ENCODE data around the gene CGB7. TPM values are rescaled to one million over a fixed set of nuclear protein-coding genes. Genes with fewer than 3 reads are reported as not detected.
A peak's percentile ranks its signal among the peaks of the same experiment; 100 is the strongest.
"Not testable (repeated sequence)": the region's sequence is repeated elsewhere in the genome, so short reads cannot be mapped to it uniquely, and the experiment has no call there.

The CGB7 gene
- total RNA-seq, 5 donors from 2014 or later (not counting 1 experiment from before 2014, with no cell fraction given): not detected

DNA sequence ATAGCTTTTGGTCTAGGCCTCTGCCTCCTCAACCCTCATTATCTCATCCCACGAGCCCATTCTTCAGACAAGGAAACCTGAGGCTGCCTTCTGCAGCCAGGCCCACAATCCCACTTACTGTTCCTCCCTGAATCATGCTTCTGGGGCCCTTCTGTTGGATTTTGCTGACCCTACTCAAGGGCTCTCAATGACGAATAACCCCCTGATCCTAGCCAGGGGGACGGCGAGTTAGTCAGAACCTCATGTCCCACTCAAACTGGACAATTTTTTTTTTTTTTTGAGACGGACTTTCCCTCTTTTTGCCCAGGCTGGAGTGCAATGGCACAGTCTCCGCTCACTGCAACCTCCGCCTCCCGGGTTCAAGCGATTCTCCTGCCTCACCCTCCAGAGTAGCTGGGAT is 35.4 kb downstream of the CGB7 start:
- no peaks in the 10 kb centered on the region for H3K9me3 Mint-ChIP-seq
- ChIA-PET CTCF (no interaction called here), POLR2A (interaction anchor here in 1 of 2 donors (0.6 kb wide), 1 partner anchor 467 kb away, joined by 3 read pairs; no protein-coding TSS in a partner anchor)
- no peaks in the 10 kb centered on the region for H3K36me3 ChIP-seq (ENCODE audit: control insufficient read depth in 2 of 2, extremely low read depth in 1 of 2, insufficient read depth in 1 of 2, low read length in 1 of 2)
- peaks cover 0 to 15% of the 10 kb centered on the region in 2 experiments for H3K27me3 ChIP-seq (replicated peaks in 1 of 2; ENCODE audit: control insufficient read depth in 2 of 2, extremely low read depth in 1 of 2, insufficient read depth in 2 of 2, low read length in 1 of 2)
- H3K4me1 Mint-ChIP-seq: peaks cover 19 to 32% (median 25%) of the 10 kb centered on the region in 3 donors
- H3K9me3 ChIP-seq: no peaks in the 10 kb centered on the region
- H3K4me3 Mint-ChIP-seq: no peak overlapping the region
- no peak overlapping the region for H3K4me3 ChIP-seq (ENCODE audit: control insufficient read depth in 1 of 2, extremely low read depth in 1 of 2, low read length in 1 of 2)
- ATAC-seq (replicated peaks in 1 of 4): no peak
- WGBS (ENCODE audit: insufficient coverage): 82% methylated on average over 5 of the region's 9 CpGs
- no peak for DNase-seq
- peaks cover 0 to 8% of the 10 kb centered on the region in 2 donors for H3K27me3 Mint-ChIP-seq
- no peak overlapping the region for H3K27ac ChIP-seq (ENCODE audit: low read length)
- peaks cover 7 to 31% of the 10 kb centered on the region in 2 experiments for H3K4me1 ChIP-seq (ENCODE audit: control insufficient read depth in 1 of 2, extremely low read depth in 1 of 2, insufficient read depth in 2 of 2, low read length in 2 of 2)
- no peaks in the 10 kb centered on the region for H3K36me3 Mint-ChIP-seq
- H3K27ac Mint-ChIP-seq: no peak overlapping the region

DNA sequence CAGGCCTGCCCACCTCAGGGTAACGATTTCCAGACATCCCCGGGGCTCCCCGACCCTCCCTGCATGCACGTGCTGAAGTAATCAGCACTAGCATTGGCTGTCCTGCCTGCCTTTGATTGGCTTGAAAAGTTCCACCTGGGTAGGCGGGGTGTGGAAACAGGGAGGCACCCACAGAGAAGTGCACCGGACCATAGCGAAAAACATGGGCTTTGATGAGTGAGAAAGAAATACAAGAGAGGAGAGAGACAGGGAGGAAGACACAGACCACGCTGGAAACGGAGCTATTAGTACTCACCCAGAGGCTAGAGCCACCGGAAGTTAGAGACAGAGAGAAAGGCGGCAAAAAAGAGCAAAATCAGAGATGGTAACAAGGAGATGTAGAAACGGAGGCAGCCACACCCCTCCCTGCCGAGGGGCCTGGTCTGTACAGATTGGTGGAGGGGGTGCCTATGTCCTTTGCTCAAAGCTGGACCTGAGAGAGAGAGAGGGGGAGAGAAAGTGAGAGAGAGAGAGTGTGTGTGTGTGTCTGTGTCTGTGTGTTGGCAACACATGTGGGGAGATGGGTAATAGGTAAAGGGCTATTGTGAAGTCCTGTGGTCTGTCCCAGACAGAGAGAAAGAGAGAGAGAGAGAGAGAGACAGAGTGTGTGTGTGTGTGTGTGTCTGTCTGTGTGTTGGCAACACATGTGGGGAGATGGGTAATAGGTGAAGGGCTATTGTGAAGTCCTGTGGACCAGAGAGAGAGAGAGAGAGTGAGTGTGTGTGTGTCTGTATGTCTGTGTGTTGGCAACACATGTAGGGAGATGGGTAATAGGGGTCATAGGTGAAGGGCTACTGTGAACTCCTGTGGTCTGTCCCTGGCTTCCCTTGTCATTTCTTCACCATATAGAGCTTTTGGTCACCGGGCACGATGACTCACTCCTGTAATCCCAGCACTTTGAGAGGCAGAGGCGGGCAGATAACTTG is 36.3 kb downstream of the CGB7 start:
- DNase-seq (no peak), ATAC-seq (replicated peaks in 1 of 4) (no peak)
- Histone ChIP-seq H3K9me3 (no peaks in the 10 kb centered on the region), H3K27me3 (replicated peaks in 1 of 2; ENCODE audit: control insufficient read depth in 2 of 2, extremely low read depth in 1 of 2, insufficient read depth in 2 of 2, low read length in 1 of 2) (peaks cover 0 to 15% of the 10 kb centered on the region in 2 experiments), H3K4me1 (ENCODE audit: control insufficient read depth in 1 of 2, extremely low read depth in 1 of 2, insufficient read depth in 2 of 2, low read length in 2 of 2) (peaks cover 7 to 33% of the 10 kb centered on the region in 2 experiments), H3K4me3 (ENCODE audit: control insufficient read depth in 1 of 2, extremely low read depth in 1 of 2, low read length in 1 of 2) (no peak overlapping the region), H3K27ac (ENCODE audit: low read length) (no peak overlapping the region), H3K36me3 (ENCODE audit: control insufficient read depth in 2 of 2, extremely low read depth in 1 of 2, insufficient read depth in 1 of 2, low read length in 1 of 2) (no peaks in the 10 kb centered on the region)
- no peak overlapping the region for H3K27ac Mint-ChIP-seq
- WGBS (ENCODE audit: insufficient coverage): 42% methylated on average over 9 of the region's 16 CpGs
- ChIA-PET POLR2A (no interaction called here), CTCF (no interaction called here)
- H3K9me3 Mint-ChIP-seq: no peaks in the 10 kb centered on the region
- H3K4me3 Mint-ChIP-seq: no peak overlapping the region
- peaks cover 19 to 32% (median 25%) of the 10 kb centered on the region in 3 donors for H3K4me1 Mint-ChIP-seq
- H3K36me3 Mint-ChIP-seq: no peaks in the 10 kb centered on the region
- H3K27me3 Mint-ChIP-seq: peaks cover 0 to 8% of the 10 kb centered on the region in 2 donors

DNA sequence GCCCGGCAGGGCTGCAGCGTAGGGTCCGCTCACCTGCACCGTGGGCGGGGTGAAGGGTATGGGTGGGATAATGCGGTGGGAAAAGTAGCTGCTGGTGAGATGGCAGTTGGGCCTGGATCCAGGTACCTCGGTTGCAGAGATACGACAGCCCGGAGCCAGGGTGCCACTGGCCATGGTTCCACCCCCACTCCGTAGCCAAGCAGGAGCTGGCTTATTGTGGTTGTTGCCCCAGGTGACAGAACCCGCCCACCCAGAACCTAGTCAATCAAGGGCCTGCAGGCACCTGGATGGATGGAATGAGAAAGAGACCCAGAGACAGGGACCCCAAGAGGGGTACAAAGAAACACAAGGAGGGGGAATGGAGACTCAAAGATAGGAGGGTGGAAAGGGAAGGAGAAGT is 37.2 kb downstream of the CGB7 start:
- ChIA-PET CTCF (interaction anchor here in 1 of 2 donors (1.4 kb wide), 1 partner anchor 22 kb away, joined by 3 read pairs; no protein-coding TSS in a partner anchor), POLR2A (no interaction called here)
- Mint-ChIP-seq H3K9me3 (no peaks in the 10 kb centered on the region), H3K36me3 (no peaks in the 10 kb centered on the region), H3K4me1 (peaks cover 19 to 32% (median 25%) of the 10 kb centered on the region in 3 donors), H3K27ac (no peak overlapping the region), H3K4me3 (peak overlapping the region; percentile 83 to 95 (median 86)), H3K27me3 (peaks cover 0 to 8% of the 10 kb centered on the region in 2 donors)
- Histone ChIP-seq H3K36me3 (ENCODE audit: control insufficient read depth in 2 of 2, extremely low read depth in 1 of 2, insufficient read depth in 1 of 2, low read length in 1 of 2) (peaks cover 0 to 3% of the 10 kb centered on the region in 2 donors), H3K27ac (ENCODE audit: low read length) (no peak overlapping the region), H3K4me1 (ENCODE audit: control insufficient read depth in 1 of 2, extremely low read depth in 1 of 2, insufficient read depth in 2 of 2, low read length in 2 of 2) (peaks cover 7 to 33% of the 10 kb centered on the region in 2 experiments), H3K27me3 (replicated peaks in 1 of 2; ENCODE audit: control insufficient read depth in 2 of 2, extremely low read depth in 1 of 2, insufficient read depth in 2 of 2, low read length in 1 of 2) (peaks cover 0 to 15% of the 10 kb centered on the region in 2 experiments), H3K4me3 (ENCODE audit: control insufficient read depth in 1 of 2, extremely low read depth in 1 of 2, low read length in 1 of 2) (no peak overlapping the region), H3K9me3 (no peaks in the 10 kb centered on the region)
- WGBS (ENCODE audit: insufficient coverage): 100% methylated on average over 6 of the region's 11 CpGs
- DNase-seq: no peak
- ATAC-seq (replicated peaks in 1 of 4): no peak

DNA sequence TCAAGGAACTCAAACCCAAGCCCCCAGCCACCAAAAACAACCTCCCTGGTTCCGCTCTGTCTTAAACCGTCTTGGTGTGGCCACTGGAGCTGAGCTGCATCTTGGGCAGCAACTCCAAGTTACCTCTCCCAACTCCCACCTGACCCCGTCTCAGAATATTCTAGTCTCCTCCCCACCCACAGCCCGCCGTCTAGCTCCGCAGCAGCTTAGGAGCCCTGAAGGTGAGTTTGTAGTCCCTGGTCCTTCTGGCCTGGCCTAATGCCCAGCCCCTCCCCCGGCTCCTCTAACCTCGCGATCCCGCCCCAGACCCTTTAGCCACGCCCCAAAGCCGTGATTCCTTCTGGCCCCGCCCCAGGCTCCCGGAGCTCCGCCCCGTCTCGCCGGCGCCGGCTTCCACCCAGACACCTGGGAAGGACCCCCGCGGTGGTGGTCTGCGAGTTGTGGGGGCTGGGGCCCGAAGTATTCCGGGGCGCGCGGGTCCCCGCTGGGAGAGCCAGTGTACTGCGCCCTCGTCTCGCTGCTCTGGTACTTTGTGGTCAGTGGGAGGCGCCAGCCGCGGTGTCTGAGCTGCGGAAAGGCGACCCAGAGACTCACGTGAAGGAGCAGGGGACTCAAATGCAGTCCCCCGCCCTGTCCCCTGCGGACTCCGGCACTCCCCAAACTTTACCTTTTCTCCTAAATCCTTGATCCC is 38.2 kb downstream of the CGB7 start:
- DNase-seq (peak in 33 of 35 experiments; percentile 19 to 72 (median 45)), ATAC-seq (replicated peaks in 1 of 4) (peak; percentile 41 to 49 (median 46))
- H3K27ac Mint-ChIP-seq: peak overlapping the region in 1 of 2 donors; percentile 25
- WGBS (ENCODE audit: insufficient coverage): 13% methylated on average over 38 of the region's 41 CpGs
- ChIA-PET CTCF (interaction anchor here in 1 of 2 donors (0.6 to 2.9 kb wide), 3 partner anchors 21 to 308 kb away, joined by 3 to 15 read pairs (median 8); partner anchors contain the start of genes GYS1 and RUVBL2), POLR2A (interaction anchor here in 1 of 2 donors (0.7 kb wide), 1 partner anchor 101 kb away, joined by 3 read pairs; no protein-coding TSS in a partner anchor)
- no peaks in the 10 kb centered on the region for H3K36me3 Mint-ChIP-seq
- H3K36me3 ChIP-seq (ENCODE audit: control insufficient read depth in 2 of 2, extremely low read depth in 1 of 2, insufficient read depth in 1 of 2, low read length in 1 of 2): peaks cover 0 to 5% of the 10 kb centered on the region in 2 donors
- H3K9me3 ChIP-seq: no peaks in the 10 kb centered on the region
- H3K9me3 Mint-ChIP-seq: no peaks in the 10 kb centered on the region
- peak overlapping the region; percentile 83 to 95 (median 86) for H3K4me3 Mint-ChIP-seq
- peak overlapping the region; percentile 64 to 68 for H3K4me3 ChIP-seq (ENCODE audit: control insufficient read depth in 1 of 2, extremely low read depth in 1 of 2, low read length in 1 of 2)
- peaks cover 7 to 33% of the 10 kb centered on the region in 2 experiments for H3K4me1 ChIP-seq (ENCODE audit: control insufficient read depth in 1 of 2, extremely low read depth in 1 of 2, insufficient read depth in 2 of 2, low read length in 2 of 2)
- H3K27me3 Mint-ChIP-seq: peaks cover 0 to 6% of the 10 kb centered on the region in 2 donors
- peaks cover 0 to 15% of the 10 kb centered on the region in 2 experiments for H3K27me3 ChIP-seq (replicated peaks in 1 of 2; ENCODE audit: control insufficient read depth in 2 of 2, extremely low read depth in 1 of 2, insufficient read depth in 2 of 2, low read length in 1 of 2)
- no peak overlapping the region for H3K27ac ChIP-seq (ENCODE audit: low read length)
- H3K4me1 Mint-ChIP-seq: peaks cover 19 to 32% (median 25%) of the 10 kb centered on the region in 3 donors

DNA sequence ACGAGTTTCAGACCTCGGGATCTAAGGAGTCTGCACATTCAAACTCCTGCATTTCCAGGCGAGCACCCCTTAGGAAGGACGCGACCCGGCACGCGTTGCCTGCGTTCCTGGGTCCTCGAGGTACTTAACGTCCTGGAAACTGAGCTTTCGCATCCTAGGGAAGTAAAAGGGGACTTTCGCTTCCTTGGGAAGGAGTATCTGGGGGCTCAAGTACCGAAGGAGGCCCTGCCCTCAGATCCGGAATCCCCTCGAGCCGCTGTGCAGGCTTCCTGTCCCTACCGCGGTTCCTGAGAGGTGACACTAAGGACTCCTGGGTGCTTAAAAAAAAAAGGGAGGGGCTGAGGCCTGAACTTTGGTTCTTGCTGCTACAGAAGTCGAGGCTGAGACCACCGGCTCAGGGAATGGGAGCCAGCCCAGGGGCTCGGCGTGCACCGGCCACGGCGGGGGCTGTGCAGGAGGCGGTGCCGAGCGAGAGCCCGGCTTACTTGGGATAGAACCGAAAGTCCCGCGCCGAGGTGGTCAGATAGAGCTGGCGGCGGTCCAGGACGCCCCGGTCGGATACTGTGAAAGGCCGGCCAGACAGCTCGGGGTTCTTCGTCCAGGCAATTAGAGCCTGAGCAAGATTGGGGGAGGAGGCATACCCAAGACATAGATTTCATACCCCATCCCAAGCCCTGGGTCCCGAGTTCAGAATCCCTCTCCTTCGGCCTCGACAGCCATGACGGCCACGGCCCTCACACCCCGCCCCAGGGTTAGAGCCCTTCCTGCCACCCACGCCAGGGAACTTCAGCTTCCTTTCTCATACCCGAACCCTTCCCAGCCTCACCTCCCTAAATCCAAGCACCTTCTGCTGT is 38.9 kb downstream of the CGB7 start:
- H3K27ac Mint-ChIP-seq: peak overlapping the region in 1 of 2 donors; percentile 55
- H3K36me3 Mint-ChIP-seq; H3K9me3 ChIP-seq; H3K27ac ChIP-seq (ENCODE audit: low read length); H3K36me3 ChIP-seq (ENCODE audit: control insufficient read depth in 2 of 2, extremely low read depth in 1 of 2, insufficient read depth in 1 of 2, low read length in 1 of 2); H3K27me3 Mint-ChIP-seq; H3K9me3 Mint-ChIP-seq: not testable (repeated sequence)
- H3K4me3 ChIP-seq (ENCODE audit: control insufficient read depth in 1 of 2, extremely low read depth in 1 of 2, low read length in 1 of 2): peak overlapping the region; percentile 64 to 68
- DNase-seq: peak in 7 of 35 experiments; percentile 14 to 48 (median 21)
- ChIA-PET POLR2A (interaction anchor here in 1 of 2 donors (0.7 kb wide), 1 partner anchor 102 kb away, joined by 3 read pairs; no protein-coding TSS in a partner anchor), CTCF (interaction anchor here in 1 of 2 donors (0.6 to 2.9 kb wide), 5 partner anchors 19 to 323 kb away, joined by 3 to 15 read pairs (median 6); partner anchors contain the start of genes FUT2, GYS1 and RUVBL2)
- H3K4me1 Mint-ChIP-seq: peaks cover 19 to 32% (median 25%) of the 10 kb centered on the region in 3 donors
- 2% methylated on average over 25 of the region's 50 CpGs for WGBS (ENCODE audit: insufficient coverage)
- H3K4me1 ChIP-seq (ENCODE audit: control insufficient read depth in 1 of 2, extremely low read depth in 1 of 2, insufficient read depth in 2 of 2, low read length in 2 of 2): peaks cover 7 to 33% of the 10 kb centered on the region in 2 experiments
- H3K27me3 ChIP-seq (replicated peaks in 1 of 2; ENCODE audit: control insufficient read depth in 2 of 2, extremely low read depth in 1 of 2, insufficient read depth in 2 of 2, low read length in 1 of 2): peaks cover 0 to 15% of the 10 kb centered on the region in 2 experiments
- ATAC-seq (replicated peaks in 1 of 4): peak in 3 of 4 experiments; percentile 17 to 41 (median 28)
- H3K4me3 Mint-ChIP-seq: peak overlapping the region; percentile 83 to 95 (median 86)
